ENCODE measurements around the gene LCNL1. TPM values are rescaled to one million over a fixed set of nuclear protein-coding genes. Genes with fewer than 3 reads are reported as not detected.

LCNL1 gene
- total and polyA plus RNA-seq, 4 donors, result 0.01 to 0.08 TPM; not detected in 2

- TF ChIP-seq RAD21 (IDR thresholded peaks at IDR 0.05) (peak; percentile 90 to 92), CTCF (IDR thresholded peaks at IDR 0.05; ENCODE audit: low read depth, low read length, missing input control) (peak; percentile 90), RXRA (IDR thresholded peaks at IDR 0.05) (no peak), NR2F2 (IDR thresholded peaks at IDR 0.05) (no peak), FOXA1 (IDR thresholded peaks at IDR 0.05) (no peak)
- peaks cover 0 to 10% (median 1%) of the 10 kb centered on the region in 4 donors for H3K4me1 ChIP-seq (ENCODE audit: control insufficient read depth in 4 of 4, insufficient read depth in 4 of 4, low read length in 3 of 4)
- no peaks in the 10 kb centered on the region for H3K36me3 ChIP-seq (ENCODE audit: control insufficient read depth in 4 of 4, insufficient read depth in 3 of 4, low read depth in 1 of 4, low read length in 3 of 4)
- H3K9me3 ChIP-seq (ENCODE audit: control insufficient read depth in 4 of 4, low read length in 3 of 4), result no peaks in the 10 kb centered on the region
- no peak overlapping the region for H3K9ac ChIP-seq (ENCODE audit: low read depth in 1 of 2, low read length in 2 of 2)
- H3K27me3 ChIP-seq (ENCODE audit: control insufficient read depth in 4 of 4, insufficient read depth in 4 of 4, low read length in 3 of 4), result peaks cover 0 to 2% (median 0%) of the 10 kb centered on the region in 4 donors
- no peak overlapping the region for H3K4me3 ChIP-seq (ENCODE audit: low read depth in 1 of 3, low read length in 3 of 3)
- WGBS, result 23% methylated on average over 24 of the region's 24 CpGs
- DNase-seq (ENCODE audit: low spot score), result peak; percentile 82
- peak overlapping the region; percentile 8 to 43 for H3K27ac ChIP-seq (ENCODE audit: low read depth in 1 of 2, low read length in 2 of 2)
These were observed 52.1 kb downstream of the LCNL1 start for GRCh38 chr9:137034709-137035506.

Other genes starting within 250 kb of the LCNL1 start
Only the 30 nearest of the 38 such genes appear.
- not detected for gene LCN15, start 218.5 kb upstream of the LCNL1 start, total RNA-seq
- gene LCN15, start 218.5 kb upstream of the LCNL1 start, polyA plus RNA-seq, result not detected
- gene TMEM141, start 191.6 kb upstream of the LCNL1 start, total RNA-seq, result 10 to 100 TPM; 32.2 to 58.9 TPM
- gene TMEM141, start 191.6 kb upstream of the LCNL1 start, polyA plus RNA-seq, result 10 to 100 TPM; 73.6 to 74.7 TPM
- 1 to 10 TPM in 1 of 2 donors, under 1 TPM in 1; 0.75 to 1.8 TPM for gene CCDC183, start 186.7 kb upstream of the LCNL1 start, total RNA-seq
- 1 to 10 TPM in 1 of 2 donors, under 1 TPM in 1; 0.20 to 1.3 TPM for gene CCDC183, start 186.7 kb upstream of the LCNL1 start, polyA plus RNA-seq
- gene RABL6, start 175.0 kb upstream of the LCNL1 start, total RNA-seq, result 10 to 100 TPM; 12.6 to 32.6 TPM
- 1 to 10 TPM; 3.6 to 8.7 TPM for gene RABL6, start 175.0 kb upstream of the LCNL1 start, polyA plus RNA-seq
- 1 to 10 TPM in 1 of 2 donors, under 1 TPM in 1; 0.56 to 2.3 TPM for gene AJM1, start 140.5 kb upstream of the LCNL1 start, total RNA-seq
- 1 to 10 TPM in 1 of 2 donors, under 1 TPM in 1; 0.61 to 1.0 TPM for gene AJM1, start 140.5 kb upstream of the LCNL1 start, polyA plus RNA-seq
- 10 to 100 TPM; 23.2 to 40.4 TPM for gene PHPT1, start 133.6 kb upstream of the LCNL1 start, total RNA-seq
- gene PHPT1, start 133.6 kb upstream of the LCNL1 start, polyA plus RNA-seq, result 10 to 100 TPM; 44.2 to 83.1 TPM
- gene MAMDC4, start 130.6 kb upstream of the LCNL1 start, total RNA-seq, result 1 to 10 TPM; 4.0 to 8.1 TPM
- gene MAMDC4, start 130.6 kb upstream of the LCNL1 start, polyA plus RNA-seq, result 1 to 10 TPM; 2.4 to 3.9 TPM
- gene EDF1, start 116.7 kb upstream of the LCNL1 start, total RNA-seq, result 100 to 1,000 TPM; 123 to 248 TPM
- 100 to 1,000 TPM; 289 to 513 TPM for gene EDF1, start 116.7 kb upstream of the LCNL1 start, polyA plus RNA-seq
- gene TRAF2, start 96.5 kb upstream of the LCNL1 start, total RNA-seq, result 10 to 100 TPM in 1 of 2 donors, 1 to 10 TPM in 1; 7.5 to 14.9 TPM
- 1 to 10 TPM; 4.7 to 6.1 TPM for gene TRAF2, start 96.5 kb upstream of the LCNL1 start, polyA plus RNA-seq
- gene FBXW5, start 38.3 kb upstream of the LCNL1 start, total RNA-seq, result 100 to 1,000 TPM in 1 of 2 donors, 10 to 100 TPM in 1; 64.0 to 163 TPM
- 100 to 1,000 TPM in 1 of 2 donors, 10 to 100 TPM in 1; 87.1 to 130 TPM for gene FBXW5, start 38.3 kb upstream of the LCNL1 start, polyA plus RNA-seq
- 100 to 1,000 TPM in 1 of 2 donors, 10 to 100 TPM in 1; 25.1 to 323 TPM for gene C8G, start 37.8 kb upstream of the LCNL1 start, total RNA-seq
- 1,000 to 10,000 TPM in 1 of 2 donors, 100 to 1,000 TPM in 1; 892 to 1,117 TPM for gene C8G, start 37.8 kb upstream of the LCNL1 start, polyA plus RNA-seq
- gene LCN12, start 30.7 kb upstream of the LCNL1 start, total RNA-seq, result 1 to 10 TPM; 2.3 to 5.2 TPM
- 10 to 100 TPM in 1 of 2 donors, 1 to 10 TPM in 1; 7.3 to 12.2 TPM for gene LCN12, start 30.7 kb upstream of the LCNL1 start, polyA plus RNA-seq
- 1 to 10 TPM in 1 of 2 donors, under 1 TPM in 1; 0.23 to 5.4 TPM for gene PTGDS, start 5.5 kb upstream of the LCNL1 start, total RNA-seq
- gene PTGDS, start 5.5 kb upstream of the LCNL1 start, polyA plus RNA-seq, result 10 to 100 TPM in 1 of 2 donors, 1 to 10 TPM in 1; 7.4 to 15.2 TPM
- 1 to 10 TPM; 7.3 to 9.0 TPM for gene PAXX, start 9.4 kb downstream of the LCNL1 start, total RNA-seq
- gene PAXX, start 9.4 kb downstream of the LCNL1 start, polyA plus RNA-seq, result 10 to 100 TPM; 29.4 to 34.1 TPM
- under 1 TPM; 0.33 to 0.42 TPM for gene CLIC3, start 13.6 kb downstream of the LCNL1 start, total RNA-seq
- under 1 TPM; 0.38 to 0.83 TPM for gene CLIC3, start 13.6 kb downstream of the LCNL1 start, polyA plus RNA-seq
- 10 to 100 TPM in 1 of 2 donors, 1 to 10 TPM in 1; 2.9 to 15.2 TPM for gene ABCA2, start 45.2 kb downstream of the LCNL1 start, total RNA-seq
- 10 to 100 TPM in 1 of 2 donors, 1 to 10 TPM in 1; 9.5 to 15.1 TPM for gene ABCA2, start 45.2 kb downstream of the LCNL1 start, polyA plus RNA-seq
- gene FUT7, start 49.1 kb downstream of the LCNL1 start, total RNA-seq, result under 1 TPM; 0.37 to 0.67 TPM
- gene FUT7, start 49.1 kb downstream of the LCNL1 start, polyA plus RNA-seq, result under 1 TPM in 1 of 2 donors, not detected in 1; 0.14 TPM
- 1 to 10 TPM; 2.7 to 5.6 TPM for gene NPDC1, start 63.2 kb downstream of the LCNL1 start, total RNA-seq
- 10 to 100 TPM in 1 of 2 donors, 1 to 10 TPM in 1; 9.0 to 14.5 TPM for gene NPDC1, start 63.2 kb downstream of the LCNL1 start, polyA plus RNA-seq
- gene ENTPD2, start 71.1 kb downstream of the LCNL1 start, total RNA-seq, result under 1 TPM; 0.09 to 0.25 TPM
- gene ENTPD2, start 71.1 kb downstream of the LCNL1 start, polyA plus RNA-seq, result under 1 TPM; 0.17 to 0.40 TPM
- gene SAPCD2, start 87.6 kb downstream of the LCNL1 start, total RNA-seq, result 1 to 10 TPM in 1 of 2 donors, under 1 TPM in 1; 0.08 to 1.8 TPM
- gene SAPCD2, start 87.6 kb downstream of the LCNL1 start, polyA plus RNA-seq, result under 1 TPM; 0.06 to 0.38 TPM
- 1 to 10 TPM; 1.8 to 2.3 TPM for gene UAP1L1, start 94.5 kb downstream of the LCNL1 start, total RNA-seq
- gene UAP1L1, start 94.5 kb downstream of the LCNL1 start, polyA plus RNA-seq, result 1 to 10 TPM in 1 of 2 donors, under 1 TPM in 1; 0.35 to 1.6 TPM
- gene MAN1B1, start 104.0 kb downstream of the LCNL1 start, total RNA-seq, result 10 to 100 TPM; 19.9 to 31.8 TPM
- 10 to 100 TPM; 23.2 to 29.7 TPM for gene MAN1B1, start 104.0 kb downstream of the LCNL1 start, polyA plus RNA-seq
- 10 to 100 TPM; 25.0 to 38.8 TPM for gene DPP7, start 131.7 kb downstream of the LCNL1 start, total RNA-seq
- gene DPP7, start 131.7 kb downstream of the LCNL1 start, polyA plus RNA-seq, result 10 to 100 TPM; 62.6 to 71.1 TPM
- not detected for gene GRIN1, start 156.2 kb downstream of the LCNL1 start, total RNA-seq
- gene GRIN1, start 156.2 kb downstream of the LCNL1 start, polyA plus RNA-seq, result under 1 TPM in 1 of 2 donors, not detected in 1; 0.05 TPM
- gene LRRC26, start 187.1 kb downstream of the LCNL1 start, total RNA-seq, result under 1 TPM in 1 of 2 donors, not detected in 1; 0.17 TPM
- under 1 TPM in 1 of 2 donors, not detected in 1; 0.09 TPM for gene LRRC26, start 187.1 kb downstream of the LCNL1 start, polyA plus RNA-seq
- gene TMEM210, start 189.1 kb downstream of the LCNL1 start, total RNA-seq, result not detected
- gene TMEM210, start 189.1 kb downstream of the LCNL1 start, polyA plus RNA-seq, result not detected
- 10 to 100 TPM; 19.4 to 32.6 TPM for gene ANAPC2, start 205.6 kb downstream of the LCNL1 start, total RNA-seq
- gene ANAPC2, start 205.6 kb downstream of the LCNL1 start, polyA plus RNA-seq, result 10 to 100 TPM in 1 of 2 donors, 1 to 10 TPM in 1; 9.3 to 19.9 TPM
- gene SSNA1, start 205.7 kb downstream of the LCNL1 start, total RNA-seq, result 10 to 100 TPM; 29.8 to 37.5 TPM
- 10 to 100 TPM; 43.1 to 44.2 TPM for gene SSNA1, start 205.7 kb downstream of the LCNL1 start, polyA plus RNA-seq
- 10 to 100 TPM in 1 of 2 donors, 1 to 10 TPM in 1; 5.4 to 15.8 TPM for gene TPRN, start 217.7 kb downstream of the LCNL1 start, total RNA-seq
- gene TPRN, start 217.7 kb downstream of the LCNL1 start, polyA plus RNA-seq, result 10 to 100 TPM in 1 of 2 donors, 1 to 10 TPM in 1; 6.5 to 20.1 TPM
- 10 to 100 TPM; 19.9 to 21.5 TPM for gene TMEM203, start 222.7 kb downstream of the LCNL1 start, total RNA-seq
- gene TMEM203, start 222.7 kb downstream of the LCNL1 start, polyA plus RNA-seq, result 10 to 100 TPM; 21.4 to 27.5 TPM